Activated CD4-positive, CD25-positive, alpha-beta regulatory T cell treated with anti-CD3 and anti-CD28 coated beads, Interleukin-2, amount 50 U/mL, for 24 hours (primary cell): ENCODE results near the gene AURKB.
"Not testable (repeated sequence)": the region's sequence is repeated elsewhere in the genome, so short reads cannot be mapped to it uniquely, and the experiment has no call there.

ENCODE experiments used
- ATAC-seq, 2 donors: fragments of 150-1000 bp; cut with Tn5 transposase; one replicate each; pipeline ENCODE4 v1.10.0; 2021; ENCODE audit warnings: mild to moderate bottlenecking in 1 of 2, moderate library complexity in 1 of 2

Gene AURKB

DNA sequence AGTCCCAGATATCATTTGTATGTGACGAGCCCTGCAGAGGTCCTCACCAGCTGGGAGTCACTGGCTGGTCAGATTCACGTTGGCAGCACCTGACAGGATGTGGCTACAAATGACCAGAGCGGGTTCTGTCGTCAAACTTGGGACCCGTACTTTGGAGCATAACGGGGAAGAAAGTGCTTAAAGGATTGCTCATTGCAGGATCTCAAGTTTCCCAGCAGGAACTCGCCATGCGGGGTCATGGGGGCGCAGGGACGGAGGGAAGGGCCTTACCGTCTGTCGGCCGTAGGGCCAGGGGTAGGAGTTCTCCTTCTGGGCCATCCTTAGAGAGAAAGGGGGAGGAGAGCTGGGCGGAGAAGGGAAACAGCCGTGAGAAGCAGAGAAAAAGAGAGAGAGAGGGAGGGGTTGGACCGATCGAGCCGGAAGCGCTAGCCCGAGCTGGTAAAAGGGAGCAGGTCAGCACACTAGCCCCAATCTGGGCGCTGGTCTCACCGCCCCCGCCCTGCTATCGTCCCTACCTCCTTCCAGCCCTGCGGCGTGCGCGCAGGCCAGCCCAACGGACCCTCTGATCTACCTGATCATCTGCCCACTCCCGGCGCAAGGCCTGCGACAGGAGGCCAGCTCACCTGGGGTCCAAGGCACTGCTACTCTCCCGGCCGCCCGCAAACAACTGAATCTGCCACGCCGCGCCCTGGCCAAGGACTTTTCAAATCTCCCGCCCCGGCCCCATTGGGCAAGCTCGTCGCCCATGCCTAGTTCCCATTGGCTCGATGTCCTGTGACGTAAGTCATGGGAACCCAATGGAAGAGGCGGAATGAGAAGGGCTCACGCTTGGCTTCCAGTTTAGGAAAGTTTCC lies at the start of gene AURKB:
AURKB (minus strand) TSS at position 669 of the 854 bp plus-strand sequence; CDS start at position 318, 351 bp downstream.
- peak; percentile 99 to 100 for ATAC-seq

DNA sequence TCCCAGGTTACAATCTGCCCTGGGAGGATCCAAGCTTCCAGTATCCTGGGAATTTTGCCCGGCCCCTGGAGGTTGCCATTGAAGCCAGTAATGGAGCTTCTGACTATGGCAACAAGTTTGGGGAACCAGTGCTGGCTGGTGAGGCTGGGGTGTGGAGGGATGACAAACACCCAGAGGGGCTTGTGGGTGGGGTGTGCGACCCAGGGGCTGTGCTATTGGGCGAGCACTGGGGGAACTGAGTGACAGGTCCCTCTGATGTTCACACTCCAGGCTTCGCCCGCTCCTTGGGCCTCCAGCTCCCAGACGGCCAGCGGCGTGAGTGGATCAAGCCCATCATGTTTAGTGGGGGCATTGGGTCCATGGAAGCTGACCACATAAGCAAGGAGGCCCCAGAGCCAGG lies 47.4 kb upstream of the AURKB start:
- ATAC-seq = no peak

DNA sequence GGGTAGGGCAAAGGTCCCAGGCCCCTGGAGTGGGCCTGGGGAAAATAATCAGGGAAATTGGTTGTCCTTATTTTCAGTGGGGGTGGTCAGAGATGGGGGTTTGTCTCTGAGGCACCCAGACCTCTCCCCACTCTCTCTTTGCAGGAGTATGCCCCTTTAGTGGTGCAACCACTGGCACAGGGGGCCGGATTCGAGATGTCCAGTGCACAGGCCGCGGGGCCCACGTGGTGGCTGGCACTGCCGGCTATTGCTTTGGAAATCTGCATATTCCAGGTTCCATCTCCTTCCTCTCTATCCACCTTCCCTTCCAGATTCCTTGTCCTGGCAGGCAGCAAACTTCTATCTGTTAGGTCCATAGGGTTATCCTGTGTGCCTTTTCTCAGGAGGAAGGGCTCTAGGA lies 46.3 kb upstream of the AURKB start:
- ATAC-seq = no peak

DNA sequence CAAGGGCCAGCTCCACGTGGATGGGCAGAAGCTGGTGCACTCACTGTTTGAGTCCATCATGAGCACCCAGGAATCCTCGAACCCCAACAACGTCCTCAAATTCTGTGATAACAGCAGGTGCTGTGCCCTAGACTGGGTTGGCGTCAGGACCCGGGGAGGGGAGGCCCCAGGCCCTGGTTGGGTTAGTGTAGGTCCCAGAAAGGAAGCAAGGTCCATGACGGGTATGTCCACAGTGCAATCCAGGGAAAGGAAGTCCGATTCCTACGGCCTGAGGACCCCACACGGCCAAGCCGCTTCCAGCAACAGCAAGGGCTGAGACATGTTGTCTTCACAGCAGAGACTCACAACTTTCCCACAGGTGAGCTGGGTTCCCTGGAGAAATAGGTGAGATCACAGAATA lies 45.9 kb upstream of the AURKB start:
- no peak for ATAC-seq

DNA sequence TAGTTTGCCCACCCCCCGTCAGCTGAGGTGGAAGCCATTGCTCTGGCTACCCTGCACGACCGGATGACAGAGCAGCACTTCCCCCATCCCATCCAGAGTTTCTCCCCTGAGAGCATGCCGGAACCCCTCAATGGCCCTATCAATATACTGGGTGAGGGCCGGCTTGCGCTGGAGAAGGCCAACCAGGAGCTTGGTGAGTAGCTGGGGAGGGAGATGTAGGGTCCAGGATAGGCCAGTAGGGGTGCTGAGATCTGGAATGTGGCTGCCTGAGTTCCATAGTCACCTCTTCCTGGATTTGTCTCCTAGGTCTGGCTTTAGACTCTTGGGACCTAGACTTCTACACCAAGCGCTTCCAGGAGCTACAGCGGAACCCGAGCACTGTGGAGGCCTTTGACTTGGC lies 45.1 kb upstream of the AURKB start:
- ATAC-seq = no peak

DNA sequence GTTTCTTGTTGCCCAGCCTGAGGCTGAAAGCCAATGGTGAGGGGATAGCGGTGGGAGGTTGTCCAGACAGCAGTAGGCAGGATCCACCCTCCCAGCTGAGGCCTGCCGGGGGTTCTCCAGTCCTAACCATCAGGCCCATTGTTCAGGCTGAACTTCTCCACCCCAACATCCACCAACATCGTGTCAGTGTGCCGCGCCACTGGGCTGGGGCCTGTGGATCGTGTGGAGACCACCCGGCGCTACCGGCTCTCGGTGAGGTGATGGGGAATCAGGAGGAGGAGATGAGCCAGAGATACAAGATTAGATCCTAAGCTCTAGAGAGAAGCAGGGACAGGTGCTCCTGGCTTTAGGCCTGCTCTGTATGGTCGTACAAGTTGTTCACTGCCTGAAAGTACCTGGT lies 44.5 kb upstream of the AURKB start:
- ATAC-seq = no peak

DNA sequence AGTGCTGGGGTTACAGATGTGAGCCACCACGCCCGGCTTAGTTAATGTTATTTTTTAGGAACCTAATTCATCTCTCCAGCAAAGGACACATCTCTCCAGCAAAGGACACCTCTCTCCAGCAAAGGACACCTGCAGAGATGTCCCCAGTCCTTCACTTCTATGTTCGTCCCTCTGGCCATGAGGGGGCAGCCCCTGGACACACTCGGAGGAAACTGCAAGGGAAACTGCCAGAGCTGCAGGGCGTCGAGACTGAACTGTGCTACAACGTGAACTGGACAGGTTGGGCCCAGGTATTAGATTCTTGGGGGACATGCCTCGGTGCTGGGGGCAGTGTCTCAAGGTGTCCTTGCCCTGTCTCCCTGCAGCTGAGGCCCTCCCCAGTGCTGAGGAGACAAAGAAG lies 43.4 kb upstream of the AURKB start:
- no peak for ATAC-seq

DNA sequence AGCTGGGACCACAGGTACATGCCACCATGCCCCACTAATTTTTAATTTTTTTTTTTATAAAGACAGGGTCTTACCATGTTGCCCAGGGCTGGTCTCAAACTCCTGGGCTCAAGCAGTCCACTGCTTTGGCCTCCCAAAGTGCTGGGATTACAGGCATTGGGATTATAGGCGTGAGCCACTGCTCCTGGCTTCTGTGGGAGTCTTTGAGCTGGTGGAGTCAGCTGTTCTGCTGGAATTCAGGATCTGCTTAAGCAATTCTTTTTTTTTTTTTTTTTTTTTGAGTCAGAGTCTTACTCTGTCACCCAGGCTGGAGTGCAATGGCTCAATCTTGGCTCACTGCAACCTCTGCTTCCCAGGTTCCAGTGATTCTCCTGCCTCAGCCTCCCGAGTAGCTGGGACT lies 41.0 kb upstream of the AURKB start:
- not testable (repeated sequence) for ATAC-seq

DNA sequence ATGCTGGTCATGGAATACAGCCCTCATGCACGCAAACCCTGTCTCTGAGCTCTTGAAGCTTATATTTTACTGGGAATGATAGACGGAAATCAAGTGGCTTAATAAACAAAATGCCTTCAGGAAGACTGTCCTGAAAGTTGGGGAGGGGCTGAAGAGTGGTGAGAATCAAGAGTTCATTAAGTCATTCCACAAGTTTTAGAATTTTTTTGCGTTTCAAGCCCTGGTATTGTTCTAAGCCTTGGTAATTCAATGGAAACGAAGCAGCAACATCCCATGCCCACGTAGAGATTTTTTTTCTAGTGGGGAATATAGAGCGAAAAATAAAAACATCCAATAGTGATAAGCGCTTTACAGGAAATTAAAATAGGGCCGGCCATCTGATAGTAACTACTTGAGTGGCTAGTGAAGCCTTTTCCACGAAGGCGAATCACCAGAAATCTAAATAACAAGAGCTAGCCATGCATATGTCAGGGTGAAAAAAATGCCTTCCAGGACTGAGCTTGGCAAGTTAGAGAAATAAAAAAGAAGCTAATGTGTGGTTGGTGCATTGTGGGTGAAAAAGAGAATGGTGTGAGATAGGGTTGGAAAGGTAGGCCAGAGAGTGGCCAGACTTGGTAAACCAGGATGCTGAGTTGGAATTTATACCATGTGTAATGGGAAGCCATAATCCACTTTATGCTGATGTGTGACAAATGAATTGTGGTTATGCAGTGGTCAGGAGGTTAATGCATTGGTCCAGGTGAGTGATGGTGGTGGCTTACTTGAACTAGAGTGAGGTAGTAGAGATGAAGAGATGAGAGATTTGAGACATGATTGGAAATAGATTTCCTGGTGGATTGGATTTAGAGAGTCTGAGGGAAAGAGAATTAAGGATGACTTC lies 39.5 kb upstream of the AURKB start:
- ATAC-seq = no peak

DNA sequence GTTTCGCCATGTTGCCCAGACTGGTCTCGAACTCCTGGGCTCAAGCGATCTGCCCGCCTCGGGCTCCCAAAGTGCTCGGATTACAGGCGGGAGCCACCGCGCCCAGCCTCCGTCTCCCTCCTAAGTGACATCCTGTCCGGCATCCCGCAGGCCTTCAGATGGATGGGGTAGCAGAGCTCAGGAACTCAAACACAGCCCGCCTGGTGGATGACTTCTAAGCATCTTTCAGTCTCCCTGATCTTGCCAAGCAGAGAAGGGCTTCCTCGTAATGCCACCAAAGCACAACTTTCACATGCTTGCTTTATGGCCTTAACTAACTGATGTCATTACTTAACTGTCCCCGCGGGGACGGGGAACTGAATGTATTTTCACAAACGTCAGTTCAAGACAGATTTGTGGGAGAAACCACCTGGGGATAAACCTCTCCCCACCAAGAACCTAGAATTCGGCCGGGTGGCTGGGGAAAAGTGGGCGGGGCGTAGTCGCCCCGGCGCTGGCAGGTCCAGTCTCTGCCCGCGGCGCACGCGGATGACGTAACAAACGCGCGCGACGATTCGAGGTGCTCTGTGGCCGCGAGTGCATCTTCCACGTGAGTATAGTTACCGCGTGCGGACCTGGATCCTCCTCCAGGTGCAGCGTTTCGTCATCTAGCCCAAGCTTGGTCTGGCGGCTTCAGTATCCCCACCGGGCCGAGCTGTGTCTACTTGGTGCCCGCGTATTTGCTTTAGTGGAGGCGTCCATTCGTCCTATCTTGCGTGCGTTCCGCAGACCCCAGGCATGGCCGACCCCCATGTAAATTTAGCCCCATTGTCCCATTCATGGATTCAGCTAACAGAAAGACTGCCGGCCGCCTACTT lies 38.6 kb upstream of the AURKB start, which contains the start of gene PFAS:
PFAS (plus strand) TSS at position 539 of the 857 bp plus-strand sequence. CDS start 4,649 bp downstream, outside the sequence.
- ATAC-seq = peak; percentile 70

DNA sequence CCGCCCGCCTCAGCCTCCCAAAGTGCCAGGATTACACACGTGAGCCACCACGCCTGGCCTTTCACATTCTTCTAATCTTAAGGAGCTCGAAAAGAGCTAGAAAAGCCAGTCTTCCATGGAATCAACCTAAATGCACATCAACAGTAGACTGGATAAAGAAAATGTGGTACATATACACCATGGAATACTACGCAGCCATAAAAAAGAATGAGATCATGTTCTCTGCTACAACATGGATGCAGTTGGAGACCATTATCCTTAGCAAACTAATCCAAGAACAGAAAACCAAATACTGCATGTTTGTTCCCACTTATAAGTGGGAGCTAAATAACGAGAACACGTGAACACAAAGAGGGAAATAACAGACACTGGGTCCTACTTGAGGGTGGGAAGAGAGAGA lies 34.4 kb upstream of the AURKB start:
- ATAC-seq = no peak

DNA sequence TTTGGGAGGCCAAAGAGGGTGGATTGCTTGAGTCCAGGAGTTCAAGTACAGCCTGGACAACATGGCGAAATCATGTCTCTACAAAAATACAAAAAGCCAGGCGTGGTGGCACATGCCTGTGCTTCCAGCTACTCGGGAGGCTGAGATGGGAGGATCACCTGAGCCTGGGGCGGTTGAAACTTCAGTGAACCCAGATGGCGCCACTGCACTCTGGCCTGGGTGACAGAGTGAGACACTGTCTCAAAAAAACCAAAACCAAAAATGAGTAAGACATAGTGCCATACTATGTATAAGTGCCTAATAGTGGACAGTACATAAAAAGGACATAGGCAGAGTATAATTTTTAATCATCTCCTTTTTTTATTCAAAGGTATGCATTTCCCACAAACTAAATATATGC lies 33.5 kb upstream of the AURKB start:
- ATAC-seq = no peak

DNA sequence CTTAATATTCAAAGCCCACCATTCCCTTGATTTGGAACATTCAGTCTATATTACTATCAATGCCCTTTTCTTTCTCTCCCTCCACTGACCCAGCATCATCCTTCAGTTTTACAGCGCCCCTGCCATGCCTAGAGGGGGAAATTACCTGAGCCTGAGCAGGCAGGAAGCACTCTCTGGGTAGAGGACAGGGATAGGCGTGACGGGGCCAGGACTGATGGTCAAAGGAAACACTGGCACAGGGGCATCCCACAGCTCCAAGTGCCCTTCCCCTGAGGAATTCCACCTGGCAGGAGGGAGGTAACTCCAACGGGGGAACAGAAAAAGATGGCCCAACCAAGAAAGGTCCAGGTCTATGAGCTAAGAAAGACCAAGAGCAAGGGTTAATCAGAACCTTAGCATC lies 27.5 kb upstream of the AURKB start:
- ATAC-seq = no peak

DNA sequence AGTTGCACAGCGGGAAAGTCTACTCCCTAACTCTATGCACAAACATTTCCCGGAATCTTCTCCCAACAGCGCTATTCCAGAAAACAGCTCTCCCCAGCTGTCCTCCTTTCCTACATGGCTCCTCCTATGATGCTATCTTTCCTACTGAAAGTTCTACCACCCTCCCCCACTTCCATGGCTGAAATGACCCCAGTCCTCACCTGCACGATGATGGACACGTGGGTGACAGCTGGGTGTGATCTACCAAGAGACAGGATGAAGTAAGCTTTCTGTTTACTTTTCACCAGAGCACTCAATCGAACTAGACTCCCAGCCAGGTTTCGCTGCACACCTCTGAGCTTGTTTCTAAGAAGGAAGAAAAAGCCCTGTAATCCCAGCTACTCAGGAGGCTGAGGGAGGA lies 26.8 kb upstream of the AURKB start:
- ATAC-seq = no peak

DNA sequence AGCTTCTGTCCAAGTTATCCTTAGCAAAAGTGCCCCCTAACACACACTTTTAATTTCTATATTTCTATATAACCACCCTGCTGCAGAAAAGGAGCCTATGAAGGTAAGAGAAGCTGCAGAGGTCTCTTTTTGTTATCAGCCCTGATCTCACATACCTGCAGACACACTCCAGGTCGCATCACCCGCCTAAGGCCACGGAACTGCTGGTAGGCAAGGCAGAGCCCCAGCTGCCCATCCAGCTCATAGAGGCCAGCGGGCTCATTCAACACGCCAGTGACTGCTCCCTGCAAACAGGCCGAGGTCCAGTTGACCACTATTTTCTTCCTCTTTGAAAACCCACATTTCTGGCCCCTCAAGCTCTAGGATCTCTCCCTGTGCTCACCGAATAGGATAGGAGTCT lies 25.3 kb upstream of the AURKB start:
- no peak for ATAC-seq

DNA sequence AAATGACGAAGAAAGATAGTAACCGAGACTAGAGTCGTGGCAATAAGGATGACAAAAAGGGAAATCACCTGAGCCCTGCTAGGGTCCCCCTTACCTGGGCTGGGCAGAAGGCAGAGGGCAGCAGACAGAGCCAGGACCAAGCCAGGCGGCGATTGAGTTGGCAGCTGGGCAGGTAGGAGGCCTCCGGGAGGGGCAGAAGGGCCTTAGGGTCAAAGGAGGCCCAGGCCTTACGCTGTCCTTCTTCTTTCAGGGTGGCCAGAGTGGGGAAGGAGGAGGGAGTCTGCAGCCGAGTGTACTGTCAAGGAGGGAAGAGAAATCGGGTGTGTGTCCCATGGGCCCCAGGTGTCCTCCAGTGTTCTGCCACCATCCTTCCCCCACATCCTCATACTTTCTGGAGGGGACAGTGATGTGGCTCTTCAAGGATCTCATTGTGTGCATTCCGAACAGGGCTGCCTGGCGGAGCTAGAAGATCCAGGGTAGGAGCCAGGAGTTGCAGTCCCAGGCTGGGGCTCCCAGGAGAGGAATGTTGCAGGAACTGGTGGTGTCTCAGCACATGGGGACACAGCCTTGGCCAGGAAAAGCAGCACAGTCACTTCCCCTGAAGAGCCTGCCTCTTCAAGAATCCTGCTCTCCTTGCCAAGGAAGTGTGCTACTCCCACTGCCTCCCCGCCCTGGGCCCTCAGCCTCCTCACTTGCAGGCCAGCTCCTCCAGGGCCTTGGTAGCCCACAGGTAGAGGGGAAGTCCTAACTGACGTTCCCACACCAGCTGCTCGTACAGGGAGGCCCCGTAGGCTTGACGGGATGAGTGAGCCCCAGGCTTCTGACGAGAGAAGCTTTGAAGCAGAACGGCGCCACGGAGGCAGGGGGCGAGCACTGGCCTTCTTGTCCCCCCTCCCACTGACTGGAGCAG lies 24.2 kb upstream of the AURKB start:
- ATAC-seq = no peak

DNA sequence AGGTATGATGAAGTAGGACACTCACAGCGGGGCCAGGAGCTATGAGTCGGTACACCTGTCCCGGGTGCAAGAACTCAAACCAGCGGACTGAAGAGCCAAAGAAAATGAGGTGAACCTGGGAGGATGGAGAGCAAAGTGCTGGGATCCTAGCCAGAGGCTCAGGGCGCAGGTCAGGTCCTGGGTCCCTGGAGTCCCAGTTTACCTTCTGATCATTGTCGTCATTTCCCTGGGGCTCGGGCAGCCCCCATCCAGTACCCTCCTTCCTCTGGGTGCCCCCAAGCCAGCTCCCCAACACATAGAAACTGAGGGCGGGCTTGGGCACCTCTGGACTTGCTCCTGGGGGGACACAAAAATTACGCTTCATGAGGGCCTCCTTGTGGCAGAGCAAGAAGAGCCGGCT lies 21.3 kb upstream of the AURKB start:
- no peak for ATAC-seq

DNA sequence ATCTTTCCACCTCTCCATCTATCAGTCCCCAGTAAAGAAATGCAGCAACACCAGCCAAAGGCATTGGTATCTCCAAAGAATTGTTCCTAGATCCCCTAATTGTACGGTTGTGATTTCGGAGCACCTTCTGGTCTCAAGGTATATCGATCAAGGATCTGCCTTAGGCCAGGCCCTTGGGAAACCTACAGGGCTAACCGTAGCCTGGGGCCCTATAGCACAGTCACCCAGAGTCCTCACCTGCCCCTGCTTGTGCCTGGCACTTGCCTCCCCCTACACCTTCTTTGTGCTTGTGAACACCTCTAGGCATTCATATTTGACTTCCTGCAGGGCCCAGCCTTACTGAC lies 16.8 kb upstream of the AURKB start:
- no peak for ATAC-seq

DNA sequence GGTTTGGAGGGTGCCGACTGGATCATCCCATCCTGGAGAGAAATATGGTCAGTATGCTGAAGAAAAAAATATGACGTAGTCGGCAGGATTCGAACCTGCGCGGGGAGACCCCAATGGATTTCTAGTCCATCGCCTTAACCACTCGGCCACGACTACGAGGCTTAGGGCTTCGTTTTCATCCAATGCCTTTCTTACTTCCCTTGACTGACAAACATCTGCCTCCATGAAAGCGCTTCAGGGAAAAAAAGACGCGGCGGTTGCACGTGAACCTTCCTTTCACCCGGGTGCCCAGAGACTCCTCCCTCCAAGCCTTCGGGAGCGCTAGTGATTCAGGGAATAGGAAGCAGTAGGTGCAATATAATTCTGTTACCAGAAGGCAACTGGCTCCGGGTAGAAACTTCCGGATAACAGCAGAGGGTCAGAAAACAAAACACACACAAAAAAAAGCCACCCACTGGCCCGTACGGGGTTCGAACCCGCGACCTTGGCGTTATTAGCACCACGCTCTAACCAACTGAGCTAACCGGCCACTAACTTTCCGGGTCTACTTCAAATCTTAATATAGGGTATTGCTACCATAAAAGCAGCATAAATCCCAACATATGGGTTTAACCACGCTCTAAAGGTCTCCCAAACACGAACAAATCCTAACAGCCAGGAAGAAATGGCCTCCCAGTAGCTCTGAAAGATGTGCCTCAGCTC lies 16.3 kb upstream of the AURKB start:
- no peak for ATAC-seq

DNA sequence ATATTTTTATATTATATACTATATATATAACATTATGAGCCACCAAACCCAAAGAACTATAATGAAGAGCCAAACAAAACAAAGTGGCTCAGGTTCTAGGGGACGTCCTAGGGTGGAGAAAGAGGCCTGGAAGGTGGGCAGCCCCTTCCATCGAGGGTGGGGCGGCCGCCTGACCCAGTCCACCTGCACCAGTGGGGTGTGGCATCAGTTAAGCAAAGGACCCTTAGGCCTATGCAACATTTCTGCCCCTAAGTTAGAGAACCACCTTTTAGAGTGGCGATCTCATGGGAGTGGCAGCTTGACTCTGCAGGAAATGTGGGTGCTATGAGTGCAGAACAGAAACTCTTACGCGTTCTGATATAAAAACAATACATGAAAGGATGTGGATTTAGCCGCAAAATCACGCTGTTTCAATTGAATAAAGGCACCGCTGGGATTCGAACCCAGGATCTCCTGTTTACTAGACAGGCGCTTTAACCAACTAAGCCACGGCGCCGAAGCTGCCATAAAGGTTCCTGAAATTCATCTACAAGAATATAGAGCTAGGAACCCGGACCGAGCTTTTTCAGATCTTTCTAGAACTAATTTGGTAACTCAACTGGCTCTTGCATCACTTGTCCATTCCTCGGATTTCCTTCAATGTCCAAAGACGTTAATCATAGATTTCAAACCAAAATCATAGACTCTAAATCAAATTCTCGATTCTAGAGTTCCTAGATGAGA lies 15.6 kb upstream of the AURKB start:
- ATAC-seq = no peak
